ENCODE measurements around the gene GBP1.

GBP1 gene

DNA sequence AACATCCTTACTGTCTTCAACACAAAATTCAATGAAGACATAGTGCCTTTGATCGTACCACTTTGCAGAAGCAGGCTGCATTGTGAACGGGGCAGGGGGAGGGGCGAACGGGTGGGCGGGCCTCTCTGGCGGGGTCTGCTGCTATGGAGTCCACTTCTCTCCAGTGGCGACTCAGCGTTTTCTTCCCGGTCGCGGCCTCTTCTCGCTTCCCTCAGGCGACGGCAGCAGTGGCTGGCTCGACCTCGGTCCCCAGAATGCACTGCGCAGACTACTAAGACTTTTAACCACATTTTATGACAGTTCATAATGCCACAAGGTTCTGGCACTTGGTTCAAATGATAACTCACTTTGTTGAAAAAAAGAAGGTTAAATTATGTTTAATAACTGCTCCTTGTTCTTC lies 39.7 kb upstream of the GBP1 start:
- Histone ChIP-seq H3F3A (ENCODE audit: control insufficient read depth, insufficient read depth) (no peaks in the 10 kb centered on the region), H3K4me2 (ENCODE audit: low read length) (no peak overlapping the region), H3K79me2 (ENCODE audit: control insufficient read depth, low read length) (no peaks in the 10 kb centered on the region), H3K36me3 (ENCODE audit: control insufficient read depth, low read length) (no peaks in the 10 kb centered on the region), H3K27me3 (ENCODE audit: control insufficient read depth, low read length) (no peaks in the 10 kb centered on the region), H3K9me2 (replicated peaks; ENCODE audit: control insufficient read depth, low read length) (no peaks in the 10 kb centered on the region), H3K4me3 (ENCODE audit: low read length) (no peak overlapping the region), H3K9me3 (ENCODE audit: control insufficient read depth, insufficient read depth, low read length) (no peaks in the 10 kb centered on the region), H4K20me1 (ENCODE audit: control insufficient read depth, insufficient read depth, low read depth, low read length) (no peaks in the 10 kb centered on the region), H3K4me1 (ENCODE audit: control insufficient read depth, low read length) (no peaks in the 10 kb centered on the region), H3K27ac (ENCODE audit: low read depth, low read length) (no peak overlapping the region)
- TF ChIP-seq, protein P1, sequence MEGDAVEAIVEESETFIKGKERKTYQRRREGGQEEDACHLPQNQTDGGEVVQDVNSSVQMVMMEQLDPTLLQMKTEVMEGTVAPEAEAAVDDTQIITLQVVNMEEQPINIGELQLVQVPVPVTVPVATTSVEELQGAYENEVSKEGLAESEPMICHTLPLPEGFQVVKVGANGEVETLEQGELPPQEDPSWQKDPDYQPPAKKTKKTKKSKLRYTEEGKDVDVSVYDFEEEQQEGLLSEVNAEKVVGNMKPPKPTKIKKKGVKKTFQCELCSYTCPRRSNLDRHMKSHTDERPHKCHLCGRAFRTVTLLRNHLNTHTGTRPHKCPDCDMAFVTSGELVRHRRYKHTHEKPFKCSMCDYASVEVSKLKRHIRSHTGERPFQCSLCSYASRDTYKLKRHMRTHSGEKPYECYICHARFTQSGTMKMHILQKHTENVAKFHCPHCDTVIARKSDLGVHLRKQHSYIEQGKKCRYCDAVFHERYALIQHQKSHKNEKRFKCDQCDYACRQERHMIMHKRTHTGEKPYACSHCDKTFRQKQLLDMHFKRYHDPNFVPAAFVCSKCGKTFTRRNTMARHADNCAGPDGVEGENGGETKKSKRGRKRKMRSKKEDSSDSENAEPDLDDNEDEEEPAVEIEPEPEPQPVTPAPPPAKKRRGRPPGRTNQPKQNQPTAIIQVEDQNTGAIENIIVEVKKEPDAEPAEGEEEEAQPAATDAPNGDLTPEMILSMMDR (IDR thresholded peaks at IDR 0.05; ENCODE audit: low read depth, low read length, poor library complexity, severe bottlenecking), result no peak
- TF ChIP-seq EZH2phosphoT487 (IDR thresholded peaks at IDR 0.05; ENCODE audit: borderline replicate concordance, low read length), result no peak

DNA sequence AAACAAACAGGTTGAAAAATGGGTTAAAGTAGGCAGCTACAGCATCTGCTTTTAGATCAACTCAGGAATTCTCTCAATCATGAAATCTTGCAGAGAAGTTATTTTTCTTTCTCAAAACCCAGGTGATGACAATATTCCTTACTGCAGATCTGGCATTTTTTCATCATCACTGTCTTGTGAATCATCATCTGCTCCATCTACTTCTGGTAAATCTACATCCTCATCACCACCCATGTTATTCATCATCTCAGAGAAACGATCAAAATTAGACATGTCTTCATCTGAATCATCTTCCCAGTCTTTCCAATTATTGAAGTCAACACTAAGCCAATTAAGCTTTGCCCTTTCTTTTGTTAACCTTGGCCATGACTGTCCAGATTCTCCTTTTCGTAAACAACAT lies 39.1 kb upstream of the GBP1 start:
- no peak overlapping the region for H3K4me2 ChIP-seq (ENCODE audit: low read length)
- no peak for TF ChIP-seq EZH2phosphoT487 (IDR thresholded peaks at IDR 0.05; ENCODE audit: borderline replicate concordance, low read length)
- TF ChIP-seq, protein P1 (IDR thresholded peaks at IDR 0.05; ENCODE audit: low read depth, low read length, poor library complexity, severe bottlenecking), result no peak
- no peaks in the 10 kb centered on the region for H4K20me1 ChIP-seq (ENCODE audit: control insufficient read depth, insufficient read depth, low read depth, low read length)

DNA sequence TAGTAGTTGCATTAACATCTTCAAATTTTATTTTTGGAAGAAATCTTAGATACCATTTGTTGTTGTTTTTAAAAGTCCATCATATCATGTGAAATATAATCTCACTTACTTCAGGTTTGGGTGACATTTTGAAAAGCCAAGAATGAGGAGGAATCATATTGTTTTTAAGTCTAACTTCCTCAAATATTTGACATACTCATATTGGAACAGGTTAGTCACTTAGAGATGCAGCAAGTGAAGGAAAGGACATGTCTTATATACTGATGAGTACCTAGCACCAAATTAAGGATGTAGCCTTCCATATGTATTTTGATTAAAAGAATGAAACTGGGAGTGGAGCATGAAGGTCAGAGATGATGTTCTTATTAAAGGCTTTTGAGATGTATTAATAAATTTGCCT lies 37.0 kb upstream of the GBP1 start:
- no peak overlapping the region for H3K4me3 ChIP-seq (ENCODE audit: low read length)
- no peaks in the 10 kb centered on the region for H4K20me1 ChIP-seq (ENCODE audit: control insufficient read depth, insufficient read depth, low read depth, low read length)
- H3K36me3 ChIP-seq (ENCODE audit: control insufficient read depth, low read length), result no peaks in the 10 kb centered on the region
- H3K27me3 ChIP-seq (ENCODE audit: control insufficient read depth, low read length), result no peaks in the 10 kb centered on the region
- H3F3A ChIP-seq (ENCODE audit: control insufficient read depth, insufficient read depth), result no peaks in the 10 kb centered on the region
- H3K27ac ChIP-seq (ENCODE audit: low read depth, low read length), result no peak overlapping the region
- H3K9me3 ChIP-seq (ENCODE audit: control insufficient read depth, insufficient read depth, low read length), result no peaks in the 10 kb centered on the region
- no peak overlapping the region for H3K4me2 ChIP-seq (ENCODE audit: low read length)
- no peaks in the 10 kb centered on the region for H3K79me2 ChIP-seq (ENCODE audit: control insufficient read depth, low read length)
- H3K4me1 ChIP-seq (ENCODE audit: control insufficient read depth, low read length), result no peaks in the 10 kb centered on the region
- TF ChIP-seq, protein P1 (IDR thresholded peaks at IDR 0.05; ENCODE audit: low read depth, low read length, poor library complexity, severe bottlenecking), result no peak
- no peaks in the 10 kb centered on the region for H3K9me2 ChIP-seq (replicated peaks; ENCODE audit: control insufficient read depth, low read length)

More for the DNA sequence above, 39.1 kb upstream of the GBP1 start:
- Histone ChIP-seq H3K27ac (ENCODE audit: low read depth, low read length) (no peak overlapping the region), H3K36me3 (ENCODE audit: control insufficient read depth, low read length) (no peaks in the 10 kb centered on the region), H3K27me3 (ENCODE audit: control insufficient read depth, low read length) (no peaks in the 10 kb centered on the region), H3F3A (ENCODE audit: control insufficient read depth, insufficient read depth) (no peaks in the 10 kb centered on the region), H3K79me2 (ENCODE audit: control insufficient read depth, low read length) (no peaks in the 10 kb centered on the region), H3K4me1 (ENCODE audit: control insufficient read depth, low read length) (no peaks in the 10 kb centered on the region), H3K9me2 (replicated peaks; ENCODE audit: control insufficient read depth, low read length) (no peaks in the 10 kb centered on the region), H3K4me3 (ENCODE audit: low read length) (no peak overlapping the region), H3K9me3 (ENCODE audit: control insufficient read depth, insufficient read depth, low read length) (no peaks in the 10 kb centered on the region)

DNA sequence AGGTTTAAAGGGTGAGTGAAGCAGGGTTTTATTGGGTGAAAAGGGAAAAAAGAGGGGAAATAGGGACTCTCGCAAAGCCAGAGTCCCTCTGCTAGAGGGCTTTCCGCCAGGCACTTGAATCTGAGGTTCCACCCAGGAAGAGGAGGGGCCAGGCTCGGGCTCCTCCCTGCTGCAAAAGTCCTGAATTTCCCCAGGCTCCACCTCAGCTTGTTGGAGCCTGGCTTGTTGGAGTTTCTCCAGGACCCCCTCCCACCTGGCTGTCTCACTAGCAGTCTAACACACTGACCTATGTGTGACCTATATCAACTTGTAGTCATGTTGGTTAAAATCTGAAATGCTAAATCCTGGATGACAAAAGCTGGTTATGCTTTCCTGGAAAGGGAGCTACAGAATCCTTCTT lies 35.4 kb upstream of the GBP1 start:
- no peaks in the 10 kb centered on the region for H3K9me3 ChIP-seq (ENCODE audit: control insufficient read depth, insufficient read depth, low read length)
- no peaks in the 10 kb centered on the region for H3K27me3 ChIP-seq (ENCODE audit: control insufficient read depth, low read length)
- no peaks in the 10 kb centered on the region for H3K4me1 ChIP-seq (ENCODE audit: control insufficient read depth, low read length)
- H3K79me2 ChIP-seq (ENCODE audit: control insufficient read depth, low read length), result no peaks in the 10 kb centered on the region
- TF ChIP-seq, protein P1 (IDR thresholded peaks at IDR 0.05; ENCODE audit: low read depth, low read length, poor library complexity, severe bottlenecking), result no peak
- TF ChIP-seq EZH2phosphoT487 (IDR thresholded peaks at IDR 0.05; ENCODE audit: borderline replicate concordance, low read length), result no peak
- no peaks in the 10 kb centered on the region for H3K36me3 ChIP-seq (ENCODE audit: control insufficient read depth, low read length)
- no peak overlapping the region for H3K4me3 ChIP-seq (ENCODE audit: low read length)
- no peaks in the 10 kb centered on the region for H4K20me1 ChIP-seq (ENCODE audit: control insufficient read depth, insufficient read depth, low read depth, low read length)
- no peaks in the 10 kb centered on the region for H3K9me2 ChIP-seq (replicated peaks; ENCODE audit: control insufficient read depth, low read length)
- no peaks in the 10 kb centered on the region for H3F3A ChIP-seq (ENCODE audit: control insufficient read depth, insufficient read depth)
- H3K4me2 ChIP-seq (ENCODE audit: low read length), result no peak overlapping the region
- no peak overlapping the region for H3K27ac ChIP-seq (ENCODE audit: low read depth, low read length)
